HepG2 (cell line): ENCODE results near the gene NISCH. TPM values are rescaled to one million over a fixed set of nuclear protein-coding genes. Genes with fewer than 3 reads are reported as not detected.
A peak's percentile ranks its signal among the peaks of the same experiment; 100 is the strongest.

ENCODE experiments used
- ATF7-NPFF ChIP-seq: sonication (generic); formaldehyde crosslinking; IDR thresholded peaks from 2 replicates; pipeline ENCODE4 v1.8.1; 2023; ENCODE audit warnings: mild to moderate bottlenecking, low read depth, missing genetic modification reagents, moderate library complexity
- E2F5 ChIP-seq: sonication (generic); formaldehyde crosslinking; conservative IDR thresholded peaks from 2 replicates; pipeline ENCODE4 v1.4.0; 2020; ENCODE audit warnings: missing genetic modification reagents
- FOXA1 ChIP-seq, 2 experiments: fragments of 450-650 bp in 1 of 2; sonication (generic) in 1 of 2; formaldehyde crosslinking in 1 of 2; IDR thresholded peaks; 2 replicates each; pipeline versions ENCODE4 v1.4.0 to v1.6.1; 2016 to 2020; ENCODE audit warnings: missing genetic modification reagents in 1 of 2
- HMGXB3 ChIP-seq: sonication (generic); formaldehyde crosslinking; IDR thresholded peaks from 2 replicates; pipeline ENCODE4 v1.4.0; 2020; ENCODE audit warnings: missing genetic modification reagents, borderline replicate concordance
- HNF1B ChIP-seq: sonication (generic); formaldehyde crosslinking; IDR thresholded peaks from 2 replicates; pipeline ENCODE4 v1.5.1; 2020; ENCODE audit warnings: mild to moderate bottlenecking, moderate library complexity, missing genetic modification reagents
- IKZF5 ChIP-seq: IDR thresholded peaks from 2 replicates; pipeline ENCODE4 v1.6.1; 2018; ENCODE audit warnings: missing genetic modification reagents, mild to moderate bottlenecking, missing compliant biosample characterization
- MAF1 ChIP-seq: sonication (generic); formaldehyde crosslinking; IDR thresholded peaks from 2 replicates; pipeline ENCODE4 v1.5.0; 2020; ENCODE audit warnings: missing genetic modification reagents, borderline replicate concordance
- POLR2G ChIP-seq: fragments of 200-400 bp; formaldehyde crosslinking; IDR thresholded peaks from 2 replicates; pipeline ENCODE4 v1.6.1; 2018; ENCODE audit warnings: mild to moderate bottlenecking, low read depth, low read length, moderate library complexity
- RAD51 ChIP-seq: fragments of 450-650 bp; IDR thresholded peaks from 2 replicates; pipeline ENCODE4 v1.6.1; 2016; ENCODE audit warnings: borderline replicate concordance
- SMYD3 ChIP-seq: sonication (generic); formaldehyde crosslinking; IDR thresholded peaks from 2 replicates; pipeline ENCODE4 v1.8.1; 2023; ENCODE audit warnings: mild to moderate bottlenecking, missing genetic modification reagents
- U2AF2 ChIP-seq: fragments of 200-400 bp; formaldehyde crosslinking; IDR thresholded peaks from 2 replicates; pipeline ENCODE4 v1.6.1; 2017; ENCODE audit warnings: low read depth, mild to moderate bottlenecking, low read length
- ZC3H4 ChIP-seq: sonication (generic); formaldehyde crosslinking; IDR thresholded peaks from 2 replicates; pipeline ENCODE4 v1.4.0; 2020; ENCODE audit warnings: missing genetic modification reagents, borderline replicate concordance
- ZNF20 ChIP-seq: sonication (generic); formaldehyde crosslinking; IDR thresholded peaks from 2 replicates; pipeline ENCODE4 v1.4.0; 2020; ENCODE audit warnings: mild to moderate bottlenecking, moderate library complexity, missing genetic modification reagents
- ZNF501 ChIP-seq: sonication (generic); formaldehyde crosslinking; IDR thresholded peaks from 2 replicates; pipeline ENCODE4 v1.5.1; 2020; ENCODE audit warnings: mild to moderate bottlenecking, moderate library complexity, missing genetic modification reagents
- polyA plus RNA-seq, 8 experiments: library from polyadenylated mRNA; depleted of rRNA in 3 of 8; stranded (reverse) in 7 of 8; unstranded in 1 of 8; fragments of >200 nt; fragmentation: Illumina TruSeq in 4 of 8; extraction: Trizol in 4 of 8; gene quantifications; 2 replicates each; pipeline versions ENCODE4 v1.2.1 to v1.2.3, GENCODE V29; 2011 to 2016; ENCODE audit warnings: low read depth in 4 of 8, missing spikeins in 1 of 8, mixed read lengths in 1 of 8; ENCODE audit not compliant: insufficient read depth in 1 of 8
- total RNA-seq, 5 experiments: library from RNA; depleted of rRNA; stranded (reverse); fragments of >200 nt; fragmentation: Illumina TruSeq; extraction: Trizol; gene quantifications; 2 replicates each; pipeline ENCODE4 v1.2.3, GENCODE V29; 2016; ENCODE audit warnings: low read depth in 1 of 5
- TF ChIP-seq, protein P1 (sequence below): sonication (generic); formaldehyde crosslinking; IDR thresholded peaks from 2 replicates; pipeline ENCODE4 v1.4.0; 2020; ENCODE audit warnings: mild to moderate bottlenecking, missing genetic modification reagents
- TF ChIP-seq, protein P2 (sequence below): sonication (generic); formaldehyde crosslinking; IDR thresholded peaks from 2 replicates; pipeline ENCODE4 v1.5.0; 2020; ENCODE audit warnings: missing genetic modification reagents
- TF ChIP-seq, protein P3 (sequence below): sonication (generic); formaldehyde crosslinking; IDR thresholded peaks from 2 replicates; pipeline ENCODE4 v1.8.0; 2022; ENCODE audit warnings: missing genetic modification reagents, mild to moderate bottlenecking, borderline replicate concordance

NISCH gene
- total and polyA plus RNA-seq, 2 of the 13 experiments (the other 11 are each of a cell fraction or from before 2014, with no cell fraction given), result 27.0 to 47.6 TPM

GRCh38 chr3:52455283-52456168, at the start of gene NISCH (continued):
- TF ChIP-seq ATF7-NPFF (CRISPR knock-in tag) (no peak; the same call in none of the 2 replicates), HNF1B (CRISPR knock-in tag) (peak; percentile 85), RAD51 (no peak), POLR2G (peak; percentile 83), IKZF5 (CRISPR knock-in tag) (no peak; the same call in 1 of the 2 replicates), ZNF501 (peak; percentile 44; the same call in 1 of the 2 replicates), ZC3H4 (peak; percentile 50; the same call in 1 of the 2 replicates), MAF1 (CRISPR knock-in tag) (no peak), SMYD3 (CRISPR knock-in tag) (no peak), ZNF20 (CRISPR knock-in tag) (no peak), FOXA1 (IDR thresholded peaks at IDR 0.05) (no peak), FOXA1 (CRISPR knock-in tag; IDR thresholded peaks at IDR 0.05) (no peak), U2AF2 (no peak), E2F5 (CRISPR knock-in tag) (no peak), HMGXB3 (CRISPR knock-in tag) (0 out of 2 replicates have a peak, but pooled peaks have one; percentile 36)
- TF ChIP-seq, protein P1, sequence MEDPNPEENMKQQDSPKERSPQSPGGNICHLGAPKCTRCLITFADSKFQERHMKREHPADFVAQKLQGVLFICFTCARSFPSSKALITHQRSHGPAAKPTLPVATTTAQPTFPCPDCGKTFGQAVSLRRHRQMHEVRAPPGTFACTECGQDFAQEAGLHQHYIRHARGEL (CRISPR knock-in tag), result no peak
- TF ChIP-seq, protein P2, sequence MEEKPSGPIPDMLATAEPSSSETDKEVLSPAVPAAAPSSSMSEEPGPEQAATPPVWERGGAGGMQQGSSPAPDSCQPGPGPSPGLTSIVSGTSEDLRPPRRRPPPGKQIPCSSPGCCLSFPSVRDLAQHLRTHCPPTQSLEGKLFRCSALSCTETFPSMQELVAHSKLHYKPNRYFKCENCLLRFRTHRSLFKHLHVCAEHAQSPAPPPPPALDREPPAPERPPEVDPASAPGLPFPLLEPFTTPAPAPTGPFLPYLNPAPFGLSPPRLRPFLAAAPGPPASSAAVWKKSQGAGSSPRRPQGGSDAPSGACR, result no peak; the same call in 1 of the 2 replicates
- TF ChIP-seq, protein P3, sequence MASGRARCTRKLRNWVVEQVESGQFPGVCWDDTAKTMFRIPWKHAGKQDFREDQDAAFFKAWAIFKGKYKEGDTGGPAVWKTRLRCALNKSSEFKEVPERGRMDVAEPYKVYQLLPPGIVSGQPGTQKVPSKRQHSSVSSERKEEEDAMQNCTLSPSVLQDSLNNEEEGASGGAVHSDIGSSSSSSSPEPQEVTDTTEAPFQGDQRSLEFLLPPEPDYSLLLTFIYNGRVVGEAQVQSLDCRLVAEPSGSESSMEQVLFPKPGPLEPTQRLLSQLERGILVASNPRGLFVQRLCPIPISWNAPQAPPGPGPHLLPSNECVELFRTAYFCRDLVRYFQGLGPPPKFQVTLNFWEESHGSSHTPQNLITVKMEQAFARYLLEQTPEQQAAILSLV (CRISPR knock-in tag), result no peak
